ENCODE results near the gene DMBX1.

GRCh38 chr1:46485564-46486431 is 3.8 kb upstream of the DMBX1 start:
- TF ChIP-seq, protein P1, sequence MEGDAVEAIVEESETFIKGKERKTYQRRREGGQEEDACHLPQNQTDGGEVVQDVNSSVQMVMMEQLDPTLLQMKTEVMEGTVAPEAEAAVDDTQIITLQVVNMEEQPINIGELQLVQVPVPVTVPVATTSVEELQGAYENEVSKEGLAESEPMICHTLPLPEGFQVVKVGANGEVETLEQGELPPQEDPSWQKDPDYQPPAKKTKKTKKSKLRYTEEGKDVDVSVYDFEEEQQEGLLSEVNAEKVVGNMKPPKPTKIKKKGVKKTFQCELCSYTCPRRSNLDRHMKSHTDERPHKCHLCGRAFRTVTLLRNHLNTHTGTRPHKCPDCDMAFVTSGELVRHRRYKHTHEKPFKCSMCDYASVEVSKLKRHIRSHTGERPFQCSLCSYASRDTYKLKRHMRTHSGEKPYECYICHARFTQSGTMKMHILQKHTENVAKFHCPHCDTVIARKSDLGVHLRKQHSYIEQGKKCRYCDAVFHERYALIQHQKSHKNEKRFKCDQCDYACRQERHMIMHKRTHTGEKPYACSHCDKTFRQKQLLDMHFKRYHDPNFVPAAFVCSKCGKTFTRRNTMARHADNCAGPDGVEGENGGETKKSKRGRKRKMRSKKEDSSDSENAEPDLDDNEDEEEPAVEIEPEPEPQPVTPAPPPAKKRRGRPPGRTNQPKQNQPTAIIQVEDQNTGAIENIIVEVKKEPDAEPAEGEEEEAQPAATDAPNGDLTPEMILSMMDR (conservative IDR thresholded peaks at IDR 0.05) = no peak
- no peak for TF ChIP-seq EZH2 (IDR thresholded peaks at IDR 0.05; ENCODE audit: low read depth)
